ENCODE measurements around the gene DOCK9.

DNA sequence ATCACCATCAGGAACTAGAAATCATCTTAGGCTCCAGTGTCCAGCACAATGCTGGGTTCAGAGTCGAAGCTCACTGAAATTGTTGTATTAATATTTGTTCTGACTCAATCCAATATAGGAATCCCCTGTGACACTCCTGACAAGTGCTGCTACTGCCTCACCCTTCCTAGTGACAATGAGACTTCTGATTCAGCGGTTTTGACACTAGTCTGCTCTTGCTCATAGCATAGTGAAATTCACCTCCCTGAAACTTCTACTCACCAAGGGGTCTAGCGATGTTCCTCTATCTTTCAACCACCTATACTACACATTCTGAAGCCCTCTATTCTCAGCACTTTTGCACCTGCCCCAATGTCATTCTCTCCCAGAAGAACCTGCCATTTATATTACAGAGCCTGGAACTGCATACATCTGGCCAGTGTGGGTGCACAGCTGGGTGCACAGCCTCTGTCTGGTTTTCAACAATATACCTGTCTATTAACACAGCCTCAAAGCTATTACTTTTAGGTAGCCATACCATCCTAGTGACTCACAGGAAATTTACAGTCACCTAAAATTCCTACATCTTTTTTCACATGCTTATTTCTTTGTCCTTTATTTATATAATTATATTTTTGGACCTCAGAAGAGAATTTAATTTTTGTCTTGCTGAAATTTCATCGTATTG is 88.3 kb downstream of the DOCK9 start:
- no peak for TF ChIP-seq CTCF (IDR thresholded peaks at IDR 0.05)
- TF ChIP-seq EP300 (IDR thresholded peaks at IDR 0.05) = no peak

Measured in suprapubic skin (tissue), 3 donors.